ENCODE results near the gene REEP5. TPM values are rescaled to one million over a fixed set of nuclear protein-coding genes. Genes with fewer than 3 reads are reported as not detected.

The REEP5 gene
- polyA plus RNA-seq, 1 of the 3 experiments (the other 2 are of a cell fraction): 124 TPM

- POLR2A ChIA-PET: no interaction called here
- no peak for DNase-seq
- Histone ChIP-seq H3K9ac (no peak overlapping the region), H3K9me2 (no peaks in the 10 kb centered on the region), H3F3A (replicated peaks; ENCODE audit: insufficient read depth) (no peaks in the 10 kb centered on the region), H3K4me3 (ENCODE audit: low read depth in 2 of 2, low read length in 1 of 2) (no peak overlapping the region), H3K27ac (ENCODE audit: low read depth in 2 of 2, low read length in 1 of 2) (peak overlapping the region in 1 of 2 experiments; percentile 79; a peak in 2 of 4 replicates), H3K4me2 (peak overlapping the region; percentile 9; the same call in 1 of the 2 replicates), H3K79me2 (ENCODE audit: insufficient read depth) (no peaks in the 10 kb centered on the region), H4K20me1 (ENCODE audit: insufficient read depth) (no peaks in the 10 kb centered on the region), H3K27me3 (ENCODE audit: insufficient read depth) (no peaks in the 10 kb centered on the region), H3K36me3 (replicated peaks in 1 of 2; ENCODE audit: control insufficient read depth in 1 of 2, insufficient read depth in 2 of 2, low read length in 1 of 2) (no peaks in the 10 kb centered on the region), H3K9me3 (no peaks in the 10 kb centered on the region), H3K4me1 (ENCODE audit: control insufficient read depth in 1 of 2, insufficient read depth in 2 of 2, low read depth in 1 of 2, low read length in 1 of 2) (no peaks in the 10 kb centered on the region; a peak in 1 of 4 replicates), H2AFZ (ENCODE audit: low read depth) (no peak overlapping the region)
- WGBS (ENCODE audit: low lambda C conversion rate): 86% methylated on average over 1 of the region's 1 CpG
- CTCF ChIA-PET: no interaction called here
- TF ChIP-seq RCOR1 (IDR thresholded peaks at IDR 0.05; ENCODE audit: low read length) (no peak), EP300 (IDR thresholded peaks at IDR 0.05; ENCODE audit: borderline replicate concordance in 1 of 2, low read depth in 1 of 2, low read length in 1 of 2) (peak; percentile 10 to 31; a peak in 1 of 4 replicates), FOSL2 (IDR thresholded peaks at IDR 0.05; ENCODE audit: borderline replicate concordance, low read depth) (peak; percentile 29; the same call in 1 of the 2 replicates), JUND (IDR thresholded peaks at IDR 0.05) (peak; percentile 20; the same call in 1 of the 2 replicates), SMC3 (IDR thresholded peaks at IDR 0.05; ENCODE audit: low read depth, low read length) (no peak), MAX (IDR thresholded peaks at IDR 0.05; ENCODE audit: low read depth) (peak; percentile 46; the same call in 1 of the 2 replicates), NFIC (IDR thresholded peaks at IDR 0.05; ENCODE audit: borderline replicate concordance) (no peak), USF1 (IDR thresholded peaks at IDR 0.05; ENCODE audit: borderline replicate concordance, low read depth) (no peak), ELF1 (IDR thresholded peaks at IDR 0.05) (no peak), EZH2phosphoT487 (IDR thresholded peaks at IDR 0.05; ENCODE audit: borderline replicate concordance, low read depth) (no peak), RXRA (IDR thresholded peaks at IDR 0.05; ENCODE audit: borderline replicate concordance, low read depth) (no peak), TAF1 (IDR thresholded peaks at IDR 0.05; ENCODE audit: borderline replicate concordance, low read depth, low read length) (no peak), TEAD4 (IDR thresholded peaks at IDR 0.05; ENCODE audit: borderline replicate concordance, insufficient read depth) (no peak), PBX3 (IDR thresholded peaks at IDR 0.05) (peak; percentile 17; the same call in 1 of the 2 replicates), RFX5 (IDR thresholded peaks at IDR 0.05; ENCODE audit: low read length) (no peak), CTCF (IDR thresholded peaks at IDR 0.05) (no peak), ZBTB33 (IDR thresholded peaks at IDR 0.05; ENCODE audit: borderline replicate concordance, low read depth) (no peak), USF2 (IDR thresholded peaks at IDR 0.05; ENCODE audit: borderline replicate concordance, low read depth, low read length) (no peak), TCF12 (IDR thresholded peaks at IDR 0.05) (peak; percentile 76), YY1 (IDR thresholded peaks at IDR 0.05; ENCODE audit: low read depth) (no peak)
Measured at GRCh38 chr5:112933651-112934365, 11.8 kb upstream of the REEP5 start.

All from SK-N-SH (cell line).